H9 (cell line): Measurements from ENCODE around the gene MRPL2. TPM values are rescaled to one million over a fixed set of nuclear protein-coding genes. Genes with fewer than 3 reads are reported as not detected.

ENCODE experiments used
- DNase-seq: peaks from one replicate; pipeline ENCODE4 v3.0.0-alpha.2; 2017
- H2AFZ ChIP-seq: one replicate; pipeline ENCODE4 v1.6.1; 2013; ENCODE audit warnings: mild to moderate bottlenecking, low read length, control low read depth, moderate library complexity
- H2AK5ac ChIP-seq: 2 replicates; pipeline ENCODE4 v1.6.1; 2013; ENCODE audit warnings: low read length, control low read depth, mixed read lengths; ENCODE audit not compliant: insufficient read length
- H2BK120ac ChIP-seq: one replicate; pipeline ENCODE4 v1.6.1; 2013; ENCODE audit warnings: low read depth, mild to moderate bottlenecking, low read length, control low read depth, inconsistent platforms; ENCODE audit not compliant: poor library complexity, severe bottlenecking
- H2BK12ac ChIP-seq: 2 replicates; pipeline ENCODE4 v1.6.1; 2013; ENCODE audit warnings: low read length, control low read depth, mixed read lengths, low read depth; ENCODE audit not compliant: insufficient read length
- H2BK15ac ChIP-seq: 2 replicates; pipeline ENCODE4 v1.6.1; 2013; ENCODE audit warnings: low read depth, low read length, control low read depth
- H2BK20ac ChIP-seq: one replicate; pipeline ENCODE4 v1.6.1; 2013; ENCODE audit warnings: low read depth, mild to moderate bottlenecking, low read length, control low read depth, inconsistent platforms; ENCODE audit not compliant: poor library complexity, severe bottlenecking
- H2BK5ac ChIP-seq: 2 replicates; pipeline ENCODE4 v1.6.1; 2013; ENCODE audit warnings: low read length, control low read depth, mixed read lengths; ENCODE audit not compliant: insufficient read length
- H3K14ac ChIP-seq: 2 replicates; pipeline ENCODE4 v1.6.1; 2013; ENCODE audit warnings: low read length, control low read depth; ENCODE audit not compliant: insufficient read depth
- H3K18ac ChIP-seq: 2 replicates; pipeline ENCODE4 v1.6.1; 2013; ENCODE audit warnings: low read depth, mild to moderate bottlenecking, mixed read lengths, low read length, control low read depth; ENCODE audit not compliant: insufficient read length
- H3K23ac ChIP-seq: 2 replicates; pipeline ENCODE4 v1.6.1; 2013; ENCODE audit warnings: low read length, control low read depth, mixed read lengths, low read depth; ENCODE audit not compliant: insufficient read length
- H3K23me2 ChIP-seq: 2 replicates; pipeline ENCODE4 v1.6.1; 2013; ENCODE audit warnings: low read depth, mild to moderate bottlenecking, mixed read lengths, low read length, control low read depth; ENCODE audit not compliant: insufficient read length, poor library complexity, severe bottlenecking
- H3K27ac ChIP-seq: 2 replicates; pipeline ENCODE4 v1.5.1; 2013; ENCODE audit warnings: low read length, control low read depth, mixed read lengths, low read depth; ENCODE audit not compliant: insufficient read length
- H3K27me3 ChIP-seq: 2 replicates; pipeline ENCODE4 v1.6.1; 2013; ENCODE audit warnings: low read length, control low read depth, inconsistent platforms; ENCODE audit not compliant: insufficient read depth
- H3K4ac ChIP-seq: 2 replicates; pipeline ENCODE4 v1.6.1; 2013; ENCODE audit warnings: low read depth, mild to moderate bottlenecking, control low read depth, inconsistent platforms, low read length, moderate library complexity
- H3K4me1 ChIP-seq: 2 replicates; pipeline ENCODE4 v1.6.1; 2013; ENCODE audit warnings: low read length, control low read depth, inconsistent platforms; ENCODE audit not compliant: insufficient read depth
- H3K4me2 ChIP-seq: 2 replicates; pipeline ENCODE4 v1.6.1; 2013; ENCODE audit warnings: low read length, control low read depth, mixed read lengths; ENCODE audit not compliant: insufficient read length, insufficient read depth
- H3K56ac ChIP-seq: 2 replicates; pipeline ENCODE4 v1.6.1; 2013; ENCODE audit warnings: low read depth, mild to moderate bottlenecking, mixed read lengths, low read length, control low read depth; ENCODE audit not compliant: insufficient read length
- H3K79me1 ChIP-seq: 2 replicates; pipeline ENCODE4 v1.6.1; 2013; ENCODE audit warnings: low read depth, mild to moderate bottlenecking, moderate library complexity, low read length, control low read depth, inconsistent platforms; ENCODE audit not compliant: insufficient read depth, poor library complexity, severe bottlenecking
- H3K79me2 ChIP-seq: 2 replicates; pipeline ENCODE4 v1.6.1; 2013; ENCODE audit warnings: low read length, control low read depth, inconsistent platforms; ENCODE audit not compliant: insufficient read depth
- H3K9ac ChIP-seq: 2 replicates; pipeline ENCODE4 v1.6.1; 2013; ENCODE audit warnings: low read length, control low read depth, mixed read lengths; ENCODE audit not compliant: insufficient read length; ENCODE audit errors: extremely low read depth
- H3K9me3 ChIP-seq: one replicate; pipeline ENCODE4 v1.6.1; 2013; ENCODE audit warnings: low read depth, low read length, inconsistent platforms; ENCODE audit not compliant: control insufficient read depth
- H3T11ph ChIP-seq: one replicate; pipeline ENCODE4 v1.6.1; 2013; ENCODE audit warnings: mild to moderate bottlenecking, low read length, control low read depth, inconsistent platforms
- H4K20me1 ChIP-seq: one replicate; pipeline ENCODE4 v1.6.1; 2013; ENCODE audit not compliant: control insufficient read depth, insufficient read length, insufficient read depth
- H4K5ac ChIP-seq: 2 replicates; pipeline ENCODE4 v1.6.1; 2013; ENCODE audit warnings: low read depth, mild to moderate bottlenecking, mixed read lengths, low read length, control low read depth; ENCODE audit not compliant: insufficient read length
- H4K8ac ChIP-seq: replicated peaks from 2 replicates; pipeline ENCODE4 v1.6.1; 2013; ENCODE audit warnings: low read length, control low read depth, mixed read lengths, low read depth; ENCODE audit not compliant: insufficient read length
- H4K91ac ChIP-seq: 2 replicates; pipeline ENCODE4 v1.6.1; 2013; ENCODE audit warnings: low read depth, mild to moderate bottlenecking, moderate library complexity, mixed read lengths, low read length, control low read depth; ENCODE audit not compliant: insufficient read length
- H3K27ac Mint-ChIP-seq, 3 experiments: 2 replicates in 2 of 3; 3 replicates in 1 of 3; pipeline ENCODE4 v1.8.0; 2020 to 2021; ENCODE audit warnings: mixed read lengths in 3 of 3, mild to moderate bottlenecking in 1 of 3, moderate library complexity in 1 of 3
- H3K27me3 Mint-ChIP-seq: 2 replicates; pipeline ENCODE4 v1.8.0; 2021; ENCODE audit warnings: low read depth, mild to moderate bottlenecking, moderate library complexity, mixed read lengths
- H3K36me3 Mint-ChIP-seq, 3 experiments: 2 replicates in 2 of 3; 3 replicates in 1 of 3; pipeline ENCODE4 v1.8.0; 2020 to 2021; ENCODE audit warnings: low read depth in 3 of 3, mixed read lengths in 3 of 3; ENCODE audit not compliant: insufficient read depth in 1 of 3
- H3K4me1 Mint-ChIP-seq, 2 experiments: 2 replicates each; pipeline ENCODE4 v1.8.0; 2020; ENCODE audit warnings: mixed read lengths in 2 of 2
- H3K4me3 Mint-ChIP-seq, 2 experiments: 2 replicates in 1 of 2; 3 replicates in 1 of 2; pipeline ENCODE4 v1.8.0; 2020 to 2021; ENCODE audit warnings: mild to moderate bottlenecking in 2 of 2, mixed read lengths in 2 of 2, moderate library complexity in 1 of 2
- H3K9me3 Mint-ChIP-seq, 2 experiments: 2 replicates in 1 of 2; 3 replicates in 1 of 2; pipeline ENCODE4 v1.8.0; 2020; ENCODE audit warnings: mild to moderate bottlenecking in 2 of 2, mixed read lengths in 2 of 2, moderate library complexity in 1 of 2
- CTCF ChIP-seq: fragments of 200-600 bp; sonication (generic); conservative IDR thresholded peaks from 3 replicates; pipeline ENCODE4 v1.8.0; 2021; ENCODE audit warnings: antibody characterized with exemption, mild to moderate bottlenecking
- WGBS: extraction: QIAGEN DNeasy Blood & Tissue Kit; methylation state at CpG from one replicate; pipeline ENCODE4 v1.1.7; 2013; ENCODE audit warnings: missing lambda C conversion rate, low lambda C conversion rate, mixed read lengths; ENCODE audit not compliant: insufficient read length; ENCODE audit errors: extremely low coverage; 5-methylcytosine and 5-hydroxymethylcytosine counted together
- total RNA-seq: library from RNA; stranded (reverse); gene quantifications from 2 replicates; pipeline ENCODE4 v1.2.1, GENCODE V29; 2021

MRPL2 gene
- total RNA-seq, 1 experiment from 2014 or later, result 74.4 TPM

- peaks cover 31 to 59% (median 56%) of the 10 kb centered on the region in 3 experiments for H3K36me3 Mint-ChIP-seq
These were observed 6.2 kb downstream of the MRPL2 start for GRCh38 chr6:43052842-43053544.

More at GRCh38 chr6:43052842-43053544, 6.2 kb downstream of the MRPL2 start:
- Histone ChIP-seq H3K9ac (peak overlapping the region; percentile 72), H4K20me1 (no peaks in the 10 kb centered on the region), H3K79me2 (0 out of 2 replicates have a peak, but pooled peaks cover 2% of the 10 kb centered on the region), H3K27ac (no peak overlapping the region), H3K4ac (no peak overlapping the region; the same call in 1 of the 2 replicates), H2BK12ac (no peak overlapping the region), H3K79me1 (no peaks in the 10 kb centered on the region), H2AFZ (no peak overlapping the region), H3K14ac (peak overlapping the region; percentile 85), H3K4me1 (no peaks in the 10 kb centered on the region), H3K27me3 (no peaks in the 10 kb centered on the region), H2AK5ac (no peak overlapping the region), H3K18ac (peak overlapping the region; percentile 52), H3T11ph (no peak overlapping the region), H3K23me2 (peaks cover 7% of the 10 kb centered on the region), H3K56ac (no peak overlapping the region), H4K8ac (no peak overlapping the region), H3K4me2 (peak overlapping the region; percentile 52), H3K23ac (no peak overlapping the region), H4K91ac (no peak overlapping the region), H2BK120ac (no peak overlapping the region), H2BK20ac (no peak overlapping the region), H4K5ac (no peak overlapping the region), H2BK5ac (no peak overlapping the region), H3K9me3 (no peaks in the 10 kb centered on the region), H2BK15ac (no peak overlapping the region)
- H3K4me1 Mint-ChIP-seq, result peaks cover 24 to 25% of the 10 kb centered on the region in 2 experiments
- peak overlapping the region; percentile 88 to 98 (median 92) for H3K27ac Mint-ChIP-seq
- H3K27me3 Mint-ChIP-seq, result no peaks in the 10 kb centered on the region; the same call in 1 of the 2 replicates
- peak; percentile 51 for DNase-seq
- peak overlapping the region; percentile 94 for H3K4me3 Mint-ChIP-seq
- no peak for TF ChIP-seq CTCF
- H3K9me3 Mint-ChIP-seq, result peaks cover 0 to 3% of the 10 kb centered on the region in 2 experiments; a peak in 1 of 5 replicates
- WGBS, result no CpG with 5 or more reads among the region's 22 CpGs
